DOHH2 (cell line): Measurements from ENCODE around the gene PCDHB8.
"Not testable (repeated sequence)": the region's sequence is repeated elsewhere in the genome, so short reads cannot be mapped to it uniquely, and the experiment has no call there.

Experiments used
- H3F3A ChIP-seq: fragments of 200-600 bp; sonication (generic), shearing (Covaris generic); 2 replicates; pipeline ENCODE4 v1.6.0; 2016; ENCODE audit warnings: antibody characterized with exemption, mild to moderate bottlenecking; ENCODE audit not compliant: control insufficient read depth, insufficient read depth
- H3K27ac ChIP-seq: fragments of 200-600 bp; sonication (generic); 2 replicates; pipeline ENCODE4 v1.5.1; 2014; ENCODE audit warnings: low read depth, mild to moderate bottlenecking, low read length, moderate library complexity
- H3K27me3 ChIP-seq: fragments of 200-600 bp; sonication (generic); 2 replicates; pipeline ENCODE4 v1.6.1; 2014; ENCODE audit warnings: mild to moderate bottlenecking, low read length, mixed read lengths; ENCODE audit not compliant: control insufficient read depth
- H3K36me3 ChIP-seq: fragments of 200-600 bp; sonication (generic); 2 replicates; pipeline ENCODE4 v1.6.1; 2014; ENCODE audit warnings: mild to moderate bottlenecking, low read length, moderate library complexity, mixed read lengths; ENCODE audit not compliant: control insufficient read depth
- H3K4me1 ChIP-seq: fragments of 200-600 bp; sonication (generic); 2 replicates; pipeline ENCODE4 v1.6.1; 2014; ENCODE audit warnings: mild to moderate bottlenecking, low read length, mixed read lengths; ENCODE audit not compliant: control insufficient read depth
- H3K4me2 ChIP-seq: fragments of 200-600 bp; sonication (generic); 2 replicates; pipeline ENCODE4 v1.6.0; 2014; ENCODE audit warnings: mild to moderate bottlenecking, low read length, moderate library complexity
- H3K4me3 ChIP-seq: fragments of 200-600 bp; sonication (generic); 2 replicates; pipeline ENCODE4 v1.5.1; 2014; ENCODE audit warnings: mild to moderate bottlenecking, low read length, mixed read lengths
- H3K79me2 ChIP-seq: fragments of 200-600 bp; sonication (generic); 2 replicates; pipeline ENCODE4 v1.6.1; 2014; ENCODE audit warnings: mild to moderate bottlenecking, low read length, mixed read lengths; ENCODE audit not compliant: control insufficient read depth
- H3K9me2 ChIP-seq: fragments of 200-600 bp; sonication (generic); replicated peaks from 2 replicates; pipeline ENCODE4 v1.6.1; 2014; ENCODE audit warnings: mild to moderate bottlenecking, low read length, mixed read lengths; ENCODE audit not compliant: control insufficient read depth
- H3K9me3 ChIP-seq: fragments of 200-600 bp; sonication (generic); 2 replicates; pipeline ENCODE4 v1.6.1; 2014; ENCODE audit warnings: antibody characterized with exemption, low read length, mixed read lengths; ENCODE audit not compliant: control insufficient read depth, insufficient read depth
- H4K20me1 ChIP-seq: fragments of 200-600 bp; sonication (generic); 2 replicates; pipeline ENCODE4 v1.6.0; 2014; ENCODE audit warnings: low read depth, mild to moderate bottlenecking, antibody characterized with exemption, low read length, moderate library complexity; ENCODE audit not compliant: control insufficient read depth, insufficient read depth
- CTCF ChIP-seq: fragments of 200-600 bp; sonication (generic); IDR thresholded peaks from one replicate; pipeline ENCODE4 v1.5.1; 2014; ENCODE audit warnings: antibody characterized with exemption, mild to moderate bottlenecking, low read depth, low read length; ENCODE audit not compliant: poor library complexity, severe bottlenecking
- EZH2phosphoT487 ChIP-seq: fragments of 200-600 bp; sonication (generic); IDR thresholded peaks from 2 replicates; pipeline ENCODE4 v1.6.1; 2017; ENCODE audit warnings: borderline replicate concordance, mild to moderate bottlenecking, antibody characterized with exemption, low read length, moderate library complexity, mixed read lengths

Gene PCDHB8

DNA sequence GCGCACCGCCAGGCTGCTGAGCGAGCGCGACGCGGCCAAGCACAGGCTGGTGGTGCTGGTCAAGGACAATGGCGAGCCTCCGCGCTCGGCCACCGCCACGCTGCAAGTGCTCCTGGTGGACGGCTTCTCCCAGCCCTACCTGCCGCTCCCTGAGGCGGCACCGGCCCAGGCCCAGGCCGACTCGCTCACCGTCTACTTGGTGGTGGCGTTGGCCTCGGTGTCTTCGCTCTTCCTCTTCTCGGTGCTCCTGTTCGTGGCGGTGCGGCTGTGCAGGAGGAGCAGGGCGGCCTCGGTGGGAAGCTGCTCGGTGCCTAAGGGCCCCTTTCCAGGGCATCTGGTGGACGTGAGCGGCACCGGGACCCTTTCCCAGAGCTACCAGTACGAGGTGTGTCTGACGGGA lies 24.1 kb downstream of the PCDHB8 start:
- not testable (repeated sequence) for H3K27ac ChIP-seq, H4K20me1 ChIP-seq, H3F3A ChIP-seq, H3K4me2 ChIP-seq, H3K4me3 ChIP-seq, H3K9me3 ChIP-seq, H3K4me1 ChIP-seq, H3K36me3 ChIP-seq, H3K9me2 ChIP-seq, H3K27me3 ChIP-seq, H3K79me2 ChIP-seq

- peak; percentile 44 for TF ChIP-seq CTCF
- TF ChIP-seq EZH2phosphoT487, result no peak
- no peak within 1 kb of the TSS for H3K4me3 ChIP-seq
- H3K4me2 ChIP-seq, result peak within 1 kb of the TSS; percentile 22; the same call in 1 of the 2 replicates
Measured at GRCh38 chr5:141208478-141208877, 30.9 kb downstream of the PCDHB8 start, which contains the start of gene PCDHB12. PCDHB12 (plus strand) TSS chr5:141208719; CDS start chr5:141208908, 189 bp downstream.

GRCh38 chr5:141210281-141210680 lies 32.7 kb downstream of the PCDHB8 start:
- not testable (repeated sequence) for H3K9me3 ChIP-seq, H3K36me3 ChIP-seq, H3K79me2 ChIP-seq, H3K4me3 ChIP-seq, H3K27ac ChIP-seq, H3K4me1 ChIP-seq, H4K20me1 ChIP-seq, H3K4me2 ChIP-seq, H3K9me2 ChIP-seq, H3F3A ChIP-seq
- peaks cover 23% of the 10 kb centered on the region for H3K27me3 ChIP-seq

More at GRCh38 chr5:141208478-141208877, 30.9 kb downstream of the PCDHB8 start, which contains the start of gene PCDHB12:
- Histone ChIP-seq H3K36me3 (no peaks in the 10 kb centered on the region), H3K4me1 (no peaks in the 10 kb centered on the region), H3K27me3 (peaks cover 23% of the 10 kb centered on the region), H3F3A (no peaks in the 10 kb centered on the region), H3K9me3 (no peaks in the 10 kb centered on the region), H4K20me1 (no peaks in the 10 kb centered on the region), H3K27ac (no peak within 1 kb of the TSS), H3K79me2 (no peaks in the 10 kb centered on the region), H3K9me2 (no peaks in the 10 kb centered on the region)

DNA sequence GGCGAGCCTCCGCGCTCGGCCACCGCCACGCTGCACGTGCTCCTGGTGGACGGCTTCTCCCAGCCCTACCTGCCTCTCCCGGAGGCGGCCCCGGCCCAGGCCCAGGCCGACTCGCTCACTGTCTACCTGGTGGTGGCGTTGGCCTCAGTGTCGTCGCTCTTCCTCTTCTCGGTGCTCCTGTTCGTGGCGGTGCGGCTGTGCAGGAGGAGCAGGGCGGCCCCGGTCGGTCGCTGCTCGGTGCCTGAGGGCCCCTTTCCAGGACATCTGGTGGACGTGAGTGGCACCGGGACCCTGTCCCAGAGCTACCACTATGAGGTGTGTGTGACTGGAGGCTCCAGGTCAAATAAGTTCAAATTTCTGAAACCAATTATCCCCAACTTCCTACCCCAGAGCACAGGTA lies 33.3 kb downstream of the PCDHB8 start:
- not testable (repeated sequence) for H4K20me1 ChIP-seq, H3K4me3 ChIP-seq, H3K4me1 ChIP-seq, H3K79me2 ChIP-seq, H3K36me3 ChIP-seq, H3K4me2 ChIP-seq, H3K27ac ChIP-seq, H3K9me3 ChIP-seq, H3K9me2 ChIP-seq, H3F3A ChIP-seq
- peaks cover 20% of the 10 kb centered on the region for H3K27me3 ChIP-seq

DNA sequence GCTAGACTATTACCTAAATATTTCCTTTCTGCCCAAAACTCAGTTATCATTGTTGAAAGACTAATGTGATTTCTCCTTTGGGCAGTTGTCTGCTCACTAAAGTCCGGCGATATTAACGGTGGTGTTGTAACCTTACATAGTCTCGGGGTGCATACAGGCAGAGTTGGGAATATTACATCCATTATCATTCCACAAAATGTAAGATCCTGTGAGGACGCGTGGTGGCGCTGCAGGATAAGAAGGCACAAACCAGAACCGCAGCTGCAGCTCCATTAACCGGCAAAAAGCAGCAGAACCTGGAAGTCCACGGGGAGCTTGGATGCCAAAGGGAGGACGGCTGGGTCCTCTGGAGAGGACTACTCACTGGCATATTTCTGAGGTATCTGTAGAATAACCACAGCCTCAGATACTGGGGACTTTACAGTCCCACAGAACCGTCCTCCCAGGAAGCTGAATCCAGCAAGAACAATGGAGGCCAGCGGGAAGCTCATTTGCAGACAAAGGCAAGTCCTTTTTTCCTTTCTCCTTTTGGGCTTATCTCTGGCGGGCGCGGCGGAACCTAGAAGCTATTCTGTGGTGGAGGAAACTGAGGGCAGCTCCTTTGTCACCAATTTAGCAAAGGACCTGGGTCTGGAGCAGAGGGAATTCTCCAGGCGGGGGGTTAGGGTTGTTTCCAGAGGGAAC lies 36.2 kb downstream of the PCDHB8 start, which contains the start of gene PCDHB13:
Gene PCDHB13, plus strand, starts transcription at position 264 of the 684 bp plus-strand sequence. Its CDS starts 205 bp downstream, at position 469.
- not testable (repeated sequence) for H3K79me2 ChIP-seq, H3K4me2 ChIP-seq, H3K27ac ChIP-seq, H3K27me3 ChIP-seq, H3K9me2 ChIP-seq, H3F3A ChIP-seq, H3K9me3 ChIP-seq, H4K20me1 ChIP-seq, H3K4me1 ChIP-seq, H3K4me3 ChIP-seq, H3K36me3 ChIP-seq
- TF ChIP-seq CTCF, result peak; percentile 62

- not testable (repeated sequence) for H3K4me3 ChIP-seq, H3K79me2 ChIP-seq, H3K9me2 ChIP-seq, H3K4me2 ChIP-seq, H3K27me3 ChIP-seq, H3K9me3 ChIP-seq, H4K20me1 ChIP-seq, H3K27ac ChIP-seq, H3F3A ChIP-seq, H3K36me3 ChIP-seq, H3K4me1 ChIP-seq
Measured at GRCh38 chr5:141214583-141214982, 37.0 kb downstream of the PCDHB8 start.
